ENCODE measurements around the gene PHLDB3.

The PHLDB3 gene

DNA sequence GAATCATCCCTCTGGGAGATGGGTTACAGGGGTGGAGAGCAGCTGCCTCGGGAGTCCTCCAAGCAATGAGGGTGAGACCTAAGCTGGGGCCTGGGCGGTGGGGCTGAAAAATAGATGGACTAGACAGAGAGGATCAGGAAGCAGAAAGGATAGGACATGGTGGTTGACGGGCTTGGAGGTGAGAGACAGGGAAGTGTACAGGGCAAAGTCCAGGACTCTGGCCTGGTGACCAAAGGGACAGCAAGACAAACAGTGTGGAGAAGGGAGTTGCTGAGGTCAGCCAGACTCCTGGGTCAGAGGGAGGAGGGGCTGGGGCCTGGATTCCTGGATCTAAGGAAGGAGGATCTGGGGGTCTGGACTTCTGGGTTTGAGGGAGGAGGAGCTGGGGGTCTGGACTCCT is 5.5 kb downstream of the PHLDB3 start:
- DNase-seq (ENCODE audit: low spot score) = no peak

DNA sequence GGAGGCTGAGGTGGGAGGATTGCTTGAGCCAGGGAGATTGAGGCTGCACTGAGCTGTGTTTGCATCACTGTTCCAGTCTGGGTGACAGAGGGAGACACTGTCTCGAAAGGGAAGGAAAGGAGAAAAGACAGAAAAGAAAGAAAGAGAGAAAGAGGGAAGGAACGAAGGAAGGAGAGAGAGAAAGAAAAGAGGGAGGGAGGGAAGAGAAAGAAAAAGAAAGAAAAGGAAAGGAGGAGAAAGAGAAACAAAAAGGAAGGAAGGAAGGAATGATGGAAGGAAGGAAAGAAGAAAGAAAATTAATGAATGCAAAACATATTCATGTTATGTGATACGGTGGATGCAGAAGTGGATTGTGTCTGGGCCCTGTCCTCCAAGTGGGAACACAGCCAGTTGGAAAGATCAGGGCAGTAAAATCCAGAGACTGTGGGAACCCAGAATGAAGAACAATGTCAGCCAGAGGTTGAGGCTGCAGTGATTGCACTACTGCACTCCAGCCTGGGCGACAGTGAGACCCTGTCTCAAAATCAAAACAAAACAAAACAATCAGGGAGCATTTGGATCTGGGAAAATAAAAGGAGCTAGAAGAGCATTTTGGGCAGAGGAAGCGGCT is 6.2 kb downstream of the PHLDB3 start:
- no peak for DNase-seq (ENCODE audit: low spot score)

DNA sequence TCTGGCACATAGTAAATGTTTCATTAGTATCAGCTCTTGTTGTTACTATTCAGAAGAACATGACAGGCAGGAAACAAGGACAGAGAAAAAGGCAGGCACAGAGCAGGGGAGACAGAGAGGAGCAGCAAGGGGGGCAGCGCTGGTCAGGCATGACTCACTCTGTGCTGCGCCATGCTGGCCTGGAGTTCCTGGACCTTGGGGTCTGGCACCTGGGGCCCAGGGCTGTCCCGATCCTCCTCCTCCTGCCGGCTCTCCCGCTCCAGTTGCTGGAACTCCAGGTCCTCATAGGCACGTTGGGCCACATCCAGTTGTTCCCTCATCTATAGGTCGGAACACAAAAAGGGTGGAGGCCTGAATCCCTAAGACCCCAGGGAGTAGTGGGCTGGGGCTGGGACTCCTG is 7.6 kb downstream of the PHLDB3 start:
- DNase-seq (ENCODE audit: low spot score) = no peak

DNA sequence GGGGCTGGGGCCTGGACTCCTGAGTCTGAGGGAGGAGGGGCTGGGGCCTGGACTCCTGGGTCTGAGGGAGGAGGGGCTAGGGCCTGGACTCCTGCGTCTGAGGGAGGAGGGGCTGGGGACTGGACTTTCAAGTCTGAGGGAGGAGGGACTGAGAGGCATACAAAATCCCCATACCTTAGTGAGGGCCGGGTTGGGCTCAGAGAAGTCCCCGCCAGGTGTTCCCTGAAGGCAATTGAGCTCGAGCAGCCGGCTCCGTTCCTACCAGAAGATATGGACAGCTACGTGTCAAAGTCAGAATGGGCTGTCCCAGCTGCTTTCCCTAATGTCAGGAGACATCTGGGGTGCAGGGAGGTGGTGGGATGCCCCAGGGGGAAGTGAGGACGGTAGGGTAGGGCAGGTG is 9.5 kb downstream of the PHLDB3 start:
- no peak for DNase-seq (ENCODE audit: low spot score)

DNA sequence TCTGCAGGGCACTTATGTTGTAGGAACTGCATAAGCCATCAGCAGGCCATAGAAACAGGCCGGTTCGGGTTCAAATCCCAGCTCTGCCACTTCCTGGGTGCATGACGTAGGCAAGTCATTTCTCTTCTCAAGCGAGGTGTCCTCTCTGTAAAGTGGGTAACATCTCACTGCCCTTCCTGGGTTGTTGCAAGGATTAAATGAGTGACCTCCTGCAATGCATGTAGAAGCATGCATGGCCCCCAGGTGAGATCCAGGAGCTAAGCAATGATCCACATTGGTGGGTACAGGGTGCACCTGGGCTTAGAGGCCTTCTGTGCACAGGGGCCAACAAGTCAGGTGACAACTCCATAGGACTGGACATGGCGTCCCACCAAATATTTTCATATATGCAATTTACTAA is 13.8 kb downstream of the PHLDB3 start:
- DNase-seq (ENCODE audit: low spot score) = no peak

DNA sequence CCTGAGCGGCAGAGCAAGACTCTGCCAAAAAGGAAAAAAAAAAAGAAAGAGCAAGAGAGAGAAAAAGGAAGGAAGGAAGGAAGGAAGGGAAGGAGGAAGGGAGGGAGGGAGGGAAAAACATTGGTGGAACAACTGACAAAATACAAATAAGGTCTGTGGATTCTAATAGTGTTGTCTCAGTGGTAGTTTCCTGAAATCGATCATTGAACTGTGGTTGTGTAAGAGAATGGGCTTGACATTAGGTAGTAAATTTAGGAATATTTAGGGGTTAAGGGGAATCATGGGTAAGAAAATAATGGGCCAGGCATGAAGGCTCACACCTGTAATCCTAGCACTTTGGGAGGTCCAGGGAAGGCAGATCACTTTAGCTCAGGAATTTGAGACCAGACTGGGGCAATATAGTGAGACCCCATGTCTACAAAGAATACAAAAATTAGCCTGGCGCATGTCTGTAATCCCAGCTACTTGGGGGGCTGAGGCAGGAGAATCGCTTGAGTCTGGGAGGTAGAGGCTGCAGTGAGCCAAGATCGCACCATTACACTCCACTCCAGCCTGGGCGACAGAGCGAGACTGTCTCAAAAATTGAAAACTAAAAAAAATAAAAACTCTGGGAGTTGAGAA is 14.5 kb downstream of the PHLDB3 start:
- no peak for DNase-seq (ENCODE audit: low spot score)

DNA sequence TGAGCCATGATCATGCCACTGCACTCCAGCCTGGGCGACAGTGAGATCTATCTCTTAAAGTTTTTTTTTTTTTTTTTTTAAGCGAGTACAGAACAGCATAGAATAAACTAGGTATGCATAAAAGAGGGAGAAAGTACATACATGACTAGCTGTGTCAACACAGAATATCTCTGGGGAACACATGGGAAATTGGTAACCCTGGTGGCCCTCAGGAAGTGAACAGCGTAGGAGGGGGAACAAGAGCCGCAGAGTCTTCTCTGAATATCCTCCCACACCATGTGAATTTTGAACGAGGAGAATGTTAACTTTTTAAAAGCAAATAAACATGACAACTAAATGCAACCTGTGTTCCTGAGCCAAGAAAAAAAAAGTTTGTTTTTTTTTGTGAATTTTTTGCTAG is 15.2 kb downstream of the PHLDB3 start:
- DNase-seq (ENCODE audit: low spot score) = no peak

DNA sequence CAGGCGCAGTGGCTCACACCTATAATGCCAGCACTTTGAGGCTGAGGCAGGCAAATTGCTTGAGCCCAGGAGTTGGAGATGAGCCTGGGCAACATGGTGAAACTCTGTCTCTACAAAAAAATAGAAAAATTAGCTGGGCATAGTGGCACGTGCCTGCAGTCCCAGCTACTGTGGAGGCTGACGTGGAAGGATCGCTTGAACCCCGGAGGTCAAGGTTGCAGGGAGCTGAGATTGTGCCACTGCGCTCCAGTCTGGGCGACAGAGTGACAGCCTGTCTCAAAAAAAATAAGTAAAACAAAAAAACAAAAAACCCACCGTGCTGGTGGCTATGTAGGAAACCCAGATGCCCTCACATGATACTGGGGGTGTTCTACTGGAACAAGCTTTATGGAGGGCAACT is 16.4 kb downstream of the PHLDB3 start:
- no peak for DNase-seq (ENCODE audit: low spot score)

DNA sequence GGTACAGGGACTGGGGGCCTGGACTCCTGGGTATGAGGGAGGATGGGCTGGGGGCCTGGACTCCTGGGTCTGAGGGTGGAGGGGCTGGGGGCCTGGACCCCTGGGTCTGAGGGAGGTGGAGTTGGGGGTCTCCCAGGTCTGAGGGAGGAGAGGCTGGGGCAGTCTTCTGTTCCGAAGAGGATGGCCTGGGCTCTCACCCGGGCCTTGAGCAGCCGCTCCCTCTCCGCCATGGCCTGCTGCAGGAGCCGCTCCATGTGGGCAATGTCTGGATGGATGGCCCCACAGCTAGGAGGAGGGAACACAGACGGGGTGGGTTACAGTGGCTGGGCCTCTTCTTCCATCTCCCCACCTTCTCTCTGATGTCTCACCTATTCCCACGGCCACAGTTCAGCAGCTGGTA is 18.1 kb downstream of the PHLDB3 start:
- DNase-seq (ENCODE audit: low spot score) = no peak

DNA sequence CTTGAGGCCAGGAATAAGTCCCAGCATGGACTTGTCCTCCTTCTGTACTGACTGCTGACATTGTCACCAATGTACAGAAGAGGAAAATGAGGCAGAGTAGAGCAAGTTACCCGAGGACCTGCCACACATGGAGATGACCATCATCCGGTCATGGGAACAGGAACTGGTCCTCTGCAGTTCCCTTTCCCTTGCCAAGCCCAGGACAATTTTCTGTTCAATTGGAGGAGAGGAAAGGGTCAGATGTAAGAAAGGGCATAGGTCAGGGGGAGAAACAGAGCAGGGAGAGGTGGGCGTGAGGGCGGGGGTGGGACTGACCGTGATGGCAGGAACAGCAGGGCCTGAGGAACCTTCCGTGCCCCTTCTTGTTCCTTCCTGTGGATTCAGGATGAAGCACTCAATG is 18.6 kb downstream of the PHLDB3 start:
- no peak for DNase-seq (ENCODE audit: low spot score)

DNA sequence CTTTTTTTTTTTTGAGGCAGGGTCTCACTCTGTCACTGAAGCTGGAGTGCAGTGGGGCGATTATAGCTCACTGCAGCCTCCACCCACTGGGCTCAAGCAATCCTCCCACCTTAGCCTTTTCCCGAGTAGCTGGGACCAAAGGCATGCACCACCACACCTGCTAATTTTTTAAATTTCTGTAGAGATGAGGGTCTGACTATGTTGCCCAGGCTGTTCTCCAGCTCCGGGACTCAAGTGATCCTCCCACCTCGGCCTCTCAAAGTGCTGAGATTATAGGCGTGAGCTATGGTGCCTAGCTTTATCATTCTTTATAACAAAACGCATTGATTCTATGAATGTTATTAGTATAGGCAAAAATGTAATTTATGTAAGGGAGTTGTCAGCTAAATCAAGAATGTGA is 21.3 kb downstream of the PHLDB3 start:
- DNase-seq (ENCODE audit: low spot score) = no peak

DNA sequence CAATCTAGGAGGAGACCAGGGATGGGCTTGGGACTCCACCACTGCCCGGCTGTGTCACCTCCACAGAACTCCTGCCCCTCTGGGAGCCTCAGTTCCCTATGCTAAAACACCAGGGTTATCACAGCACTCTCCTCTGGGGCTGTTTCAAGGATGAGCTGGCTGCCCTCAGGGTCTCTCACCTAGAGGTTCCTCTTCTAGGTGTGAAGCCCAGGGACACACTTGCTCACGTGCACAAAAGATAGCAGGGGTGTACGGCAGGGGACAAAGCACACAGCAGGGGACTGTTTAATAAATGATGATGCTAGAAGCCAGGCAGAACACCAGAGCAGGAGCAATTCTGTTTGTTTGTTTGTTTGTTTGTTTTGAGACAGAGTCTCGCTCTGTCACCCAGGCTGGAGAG is 22.4 kb downstream of the PHLDB3 start:
- DNase-seq (ENCODE audit: low spot score) = no peak

DNA sequence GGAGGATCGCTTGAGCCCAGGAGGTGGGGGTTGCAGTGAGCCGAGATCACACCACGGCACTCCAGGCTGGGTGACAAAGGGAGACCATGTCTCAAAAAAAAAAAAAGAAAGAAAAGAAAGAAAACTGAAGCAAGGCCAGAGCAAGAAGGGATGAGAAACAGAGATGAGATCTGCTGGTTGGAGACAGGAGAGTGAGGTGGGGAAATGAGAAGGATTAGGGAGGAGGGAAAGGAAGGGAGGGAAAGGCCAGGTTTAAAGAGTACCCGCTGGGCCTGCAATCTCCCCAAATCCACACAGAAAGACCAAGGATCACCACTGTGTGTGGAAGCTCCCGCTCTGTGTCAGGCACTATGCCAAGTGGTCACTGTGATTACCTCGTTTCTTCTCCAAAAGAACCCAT is 22.8 kb downstream of the PHLDB3 start:
- DNase-seq (ENCODE audit: low spot score) = no peak

DNA sequence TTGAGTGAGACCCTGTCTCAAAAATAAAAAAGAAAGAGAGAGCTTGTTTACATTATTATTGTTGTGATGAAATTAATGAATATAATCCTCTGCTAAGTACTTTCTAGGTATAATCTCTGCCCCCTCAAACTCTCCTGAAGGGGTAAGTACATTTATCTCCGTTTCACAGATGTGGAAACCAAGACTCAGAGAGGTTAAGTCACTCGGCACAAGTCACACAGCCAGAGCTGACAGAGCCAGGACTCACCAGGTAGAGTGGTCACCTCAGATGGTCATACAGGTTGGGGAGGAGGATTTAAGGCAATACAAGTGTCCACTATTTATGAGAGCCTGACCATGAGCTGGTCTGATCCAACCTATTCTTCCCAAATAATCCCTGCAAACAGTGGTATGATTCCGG is 24.0 kb downstream of the PHLDB3 start:
- no peak for DNase-seq (ENCODE audit: low spot score)

DNA sequence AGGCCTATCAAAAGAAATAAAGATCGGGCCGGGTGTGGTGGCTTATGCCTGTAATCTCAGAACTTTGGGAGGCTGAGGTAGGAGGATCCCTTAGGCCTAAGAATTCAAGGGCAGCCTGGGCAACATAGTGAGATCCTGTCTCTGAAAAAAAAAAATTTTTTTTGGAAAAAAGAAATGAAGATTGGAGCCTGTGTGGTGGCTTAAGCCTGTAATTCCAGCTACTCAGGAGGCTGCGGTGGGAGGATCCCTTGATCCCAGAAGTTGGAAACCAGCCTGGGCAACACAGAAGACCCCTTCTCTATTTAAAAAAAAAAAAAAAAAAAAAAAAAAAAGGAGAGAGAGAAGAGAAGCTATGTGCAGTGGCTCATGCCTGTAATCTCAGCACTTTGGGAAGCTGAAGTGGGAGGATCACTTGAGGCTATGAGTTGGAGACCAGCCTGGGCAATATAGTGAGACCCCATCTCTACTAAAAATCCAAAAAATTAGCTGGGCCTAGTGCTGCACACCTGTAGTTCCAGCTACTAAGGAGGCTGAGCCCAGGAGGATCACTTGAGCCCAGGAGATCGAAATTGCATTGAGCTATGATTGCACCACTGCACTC is 24.5 kb downstream of the PHLDB3 start:
- no peak for DNase-seq (ENCODE audit: low spot score)

DNA sequence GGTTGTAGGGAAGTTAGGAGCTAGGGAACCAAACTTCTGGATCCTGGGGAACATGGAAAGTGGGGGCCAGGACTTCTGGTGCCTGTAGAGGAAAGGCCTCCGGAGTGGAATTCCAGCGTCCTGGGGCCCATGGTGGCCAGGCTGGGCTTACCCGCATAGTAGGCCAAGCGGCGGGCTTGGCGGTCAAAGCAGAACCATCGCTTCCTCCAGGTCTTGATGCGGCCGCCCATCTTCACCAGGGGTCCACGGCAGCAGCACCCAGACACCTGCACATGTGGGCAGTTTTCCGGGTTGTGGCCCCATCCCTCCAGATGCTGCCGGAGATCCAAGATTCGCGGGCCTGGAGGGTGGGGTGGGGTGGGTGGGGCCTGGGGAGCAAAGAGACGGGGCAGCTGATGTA is 25.3 kb downstream of the PHLDB3 start:
- no peak for DNase-seq (ENCODE audit: low spot score)

DNA sequence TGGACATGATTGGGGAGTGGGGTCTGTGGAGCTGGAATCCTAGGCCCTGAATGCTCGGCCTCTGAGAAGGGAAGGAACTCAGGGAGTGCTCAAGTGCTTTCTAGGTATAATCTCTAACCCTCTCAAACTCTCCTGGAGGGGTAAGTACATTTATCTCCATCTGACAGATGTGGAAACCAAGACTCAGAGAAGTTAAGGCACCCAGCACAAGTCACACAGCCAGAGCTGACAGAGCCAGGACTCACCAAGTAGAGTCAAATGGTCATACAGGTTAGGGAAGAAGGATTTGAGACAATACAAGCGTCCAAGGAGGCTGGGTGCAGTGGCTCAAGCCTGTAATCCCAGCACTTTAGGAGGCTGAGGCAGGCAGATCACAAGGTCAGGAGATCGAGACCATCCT is 26.2 kb downstream of the PHLDB3 start:
- DNase-seq (ENCODE audit: low spot score) = no peak

DNA sequence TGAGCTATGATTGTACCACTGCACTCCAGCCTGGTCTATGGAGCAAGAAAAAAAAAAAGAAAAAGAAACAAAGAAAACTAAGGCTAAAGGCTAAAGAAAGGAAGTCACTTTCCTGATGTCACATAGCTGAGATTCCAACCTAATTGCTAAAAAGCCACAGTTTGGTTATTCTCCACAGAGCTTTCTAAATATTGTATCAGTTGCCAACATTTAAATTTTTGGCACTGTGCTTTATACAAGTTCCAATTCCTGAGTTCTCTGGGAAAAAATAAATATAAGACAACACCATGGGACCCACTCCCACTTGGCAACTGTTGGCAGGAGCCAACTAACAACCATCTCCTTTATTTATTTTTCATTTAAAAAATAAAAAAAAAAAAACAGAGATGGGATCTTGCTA is 27.9 kb downstream of the PHLDB3 start:
- no peak for DNase-seq (ENCODE audit: low spot score)

DNA sequence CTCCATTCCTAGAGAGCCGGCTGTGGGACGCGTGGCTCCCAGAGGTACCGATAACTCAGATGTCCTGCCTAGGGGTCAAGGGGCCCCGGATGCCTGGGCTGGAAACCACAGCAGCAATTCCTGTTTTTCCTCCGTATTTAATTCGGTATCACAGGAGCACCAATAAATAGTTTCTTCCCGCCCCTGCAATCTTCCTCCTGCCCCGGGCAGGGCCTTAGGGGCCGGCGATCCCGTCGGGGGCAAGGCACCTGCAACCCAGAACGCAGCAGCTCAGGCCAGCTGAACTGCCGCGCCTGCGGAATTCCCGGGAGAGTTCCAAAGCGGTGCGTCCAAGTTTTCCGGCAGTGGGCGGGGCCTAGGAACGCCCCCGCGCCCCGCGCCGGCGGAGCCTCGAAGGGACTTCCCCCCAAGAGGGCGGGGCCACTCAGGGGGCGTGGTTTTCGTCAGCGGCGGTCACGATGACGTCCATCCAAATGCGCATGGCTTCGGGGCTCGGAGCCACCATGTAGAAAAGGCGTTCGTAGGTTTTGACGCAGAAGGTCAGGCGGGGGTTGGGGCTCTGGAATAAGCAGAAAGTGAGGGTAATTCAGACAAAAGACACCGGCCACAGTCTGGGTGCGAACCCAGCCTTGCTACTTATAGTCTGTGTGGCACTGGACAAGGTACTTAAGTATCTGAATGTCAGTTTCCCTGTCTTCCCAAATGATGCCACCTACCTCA is 29.4 kb downstream of the PHLDB3 start:
- DNase-seq (ENCODE audit: low spot score) = peak; percentile 87

DNA sequence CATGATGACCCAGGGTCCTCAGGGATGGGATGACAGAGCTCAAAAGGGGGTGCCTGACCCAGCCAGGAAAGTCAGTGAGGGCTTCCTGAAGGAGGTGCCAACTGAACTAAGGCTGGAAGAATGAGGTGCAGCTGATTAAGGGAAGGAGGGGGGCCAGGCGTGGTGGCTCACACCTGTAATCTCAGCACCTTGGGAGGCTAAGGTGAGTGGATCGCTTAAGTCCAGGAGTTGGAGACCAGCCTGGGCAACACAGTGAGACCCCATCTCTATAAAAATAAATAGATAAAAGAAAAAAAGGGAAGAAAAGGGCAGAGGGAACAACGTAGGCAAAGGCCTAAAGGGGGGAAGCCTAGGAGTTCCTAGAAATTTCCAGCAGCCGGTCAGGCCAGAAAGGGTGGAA is 30.1 kb downstream of the PHLDB3 start:
- no peak for DNase-seq (ENCODE audit: low spot score)

DNA sequence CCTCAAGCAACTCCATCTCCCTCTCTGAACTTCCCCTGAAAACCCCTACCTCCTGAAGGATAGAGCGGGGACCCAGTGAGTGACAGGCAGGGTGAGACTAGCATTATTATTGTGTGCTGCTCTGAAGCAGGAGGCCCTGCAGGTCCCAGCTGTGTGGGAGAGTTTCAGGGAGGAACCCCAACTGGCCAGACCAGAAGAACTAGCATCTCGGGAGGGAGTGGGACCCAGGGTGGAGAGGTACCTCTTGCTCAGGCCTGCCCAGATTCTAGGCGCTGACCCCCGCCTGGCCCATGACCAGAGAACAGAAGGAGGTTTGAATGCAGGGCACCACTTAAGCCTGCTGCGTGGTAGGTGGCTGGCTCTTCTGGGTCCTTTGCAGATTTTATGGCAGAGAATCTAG is 33.5 kb downstream of the PHLDB3 start:
- DNase-seq (ENCODE audit: low spot score) = no peak

DNA sequence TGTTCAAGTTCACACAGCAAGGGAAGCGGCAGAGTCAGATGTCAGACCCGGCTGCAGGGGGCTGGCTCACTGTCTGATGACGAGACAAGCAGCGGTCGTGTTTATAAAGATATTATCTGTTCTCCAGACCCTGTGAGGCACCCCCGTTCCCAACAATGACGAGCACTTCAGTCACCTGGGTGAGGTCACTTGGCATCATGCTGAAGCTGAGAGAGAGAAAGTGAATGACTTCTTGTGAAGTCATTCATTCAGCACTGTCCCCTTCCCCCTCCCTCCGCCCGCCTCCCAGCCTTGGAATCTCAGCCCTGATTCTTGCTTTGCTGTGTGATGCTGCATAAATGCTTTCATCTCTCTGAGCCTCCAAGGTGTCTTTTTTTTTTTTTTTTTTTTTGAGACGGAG is 34.3 kb downstream of the PHLDB3 start:
- DNase-seq (ENCODE audit: low spot score) = no peak

DNA sequence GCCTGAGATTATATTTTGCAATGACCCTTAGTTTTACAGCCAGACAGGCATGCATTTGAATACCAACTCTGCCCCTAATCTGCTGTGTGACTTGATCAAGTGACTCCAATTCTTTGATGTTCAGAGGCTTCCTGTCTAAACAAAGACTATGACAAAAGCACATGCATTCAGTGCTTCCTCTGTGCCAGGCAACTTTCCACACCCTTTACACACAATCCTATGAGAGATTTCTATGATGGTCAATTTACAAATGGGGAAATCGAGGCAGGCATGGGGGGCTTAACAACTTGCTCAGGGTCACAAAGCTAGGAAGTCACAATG is 35.4 kb downstream of the PHLDB3 start:
- DNase-seq (ENCODE audit: low spot score) = no peak

Data from SK-N-DZ (cell line).